ENCODE results near the gene VWA2.

DNA sequence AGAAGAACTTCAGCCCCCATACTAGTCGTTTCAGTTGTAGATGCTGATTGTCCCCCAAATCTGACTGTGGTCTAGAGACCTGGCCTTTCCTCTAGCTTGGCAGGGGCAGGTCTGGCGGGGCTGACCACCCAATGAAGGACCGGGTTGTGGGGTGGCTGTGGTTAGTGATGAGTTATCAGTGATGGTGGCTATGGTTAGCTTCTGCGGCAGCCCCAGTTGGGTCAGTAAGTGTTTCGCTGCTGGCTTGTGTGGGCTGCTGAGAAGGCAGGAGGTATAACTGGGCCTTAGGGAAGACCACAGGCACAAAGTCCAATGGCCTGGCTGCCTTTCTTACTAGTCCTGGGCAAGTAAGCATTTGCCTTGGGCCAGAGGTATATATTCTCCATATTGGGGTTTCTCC, 21.3 kb downstream of the VWA2 start:
- TF ChIP-seq POLR2AphosphoS5 (IDR thresholded peaks at IDR 0.05; ENCODE audit: insufficient read depth, low read depth, low read length) (no peak), POLR2A (IDR thresholded peaks at IDR 0.05; ENCODE audit: low read depth, low read length) (no peak), JUN (IDR thresholded peaks at IDR 0.05; ENCODE audit: borderline replicate concordance, insufficient read depth, insufficient read length, low read depth) (no peak), MYC (IDR thresholded peaks at IDR 0.05; ENCODE audit: low read depth, low read length) (no peak), EZH2 (IDR thresholded peaks at IDR 0.05; ENCODE audit: borderline replicate concordance, low read depth, low read length, severe bottlenecking) (no peak), FOS (IDR thresholded peaks at IDR 0.05; ENCODE audit: borderline replicate concordance, insufficient read depth, low read length) (no peak), GATA2 (IDR thresholded peaks at IDR 0.05; ENCODE audit: insufficient read depth, insufficient read length, low read depth, low read length) (no peak)
- TF ChIP-seq, protein P1, sequence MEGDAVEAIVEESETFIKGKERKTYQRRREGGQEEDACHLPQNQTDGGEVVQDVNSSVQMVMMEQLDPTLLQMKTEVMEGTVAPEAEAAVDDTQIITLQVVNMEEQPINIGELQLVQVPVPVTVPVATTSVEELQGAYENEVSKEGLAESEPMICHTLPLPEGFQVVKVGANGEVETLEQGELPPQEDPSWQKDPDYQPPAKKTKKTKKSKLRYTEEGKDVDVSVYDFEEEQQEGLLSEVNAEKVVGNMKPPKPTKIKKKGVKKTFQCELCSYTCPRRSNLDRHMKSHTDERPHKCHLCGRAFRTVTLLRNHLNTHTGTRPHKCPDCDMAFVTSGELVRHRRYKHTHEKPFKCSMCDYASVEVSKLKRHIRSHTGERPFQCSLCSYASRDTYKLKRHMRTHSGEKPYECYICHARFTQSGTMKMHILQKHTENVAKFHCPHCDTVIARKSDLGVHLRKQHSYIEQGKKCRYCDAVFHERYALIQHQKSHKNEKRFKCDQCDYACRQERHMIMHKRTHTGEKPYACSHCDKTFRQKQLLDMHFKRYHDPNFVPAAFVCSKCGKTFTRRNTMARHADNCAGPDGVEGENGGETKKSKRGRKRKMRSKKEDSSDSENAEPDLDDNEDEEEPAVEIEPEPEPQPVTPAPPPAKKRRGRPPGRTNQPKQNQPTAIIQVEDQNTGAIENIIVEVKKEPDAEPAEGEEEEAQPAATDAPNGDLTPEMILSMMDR (IDR thresholded peaks at IDR 0.05; ENCODE audit: extremely low read depth in 1 of 2, insufficient read depth in 1 of 2, low read depth in 1 of 2, low read length in 2 of 2): no peak
- TF ChIP-seq, protein P2, sequence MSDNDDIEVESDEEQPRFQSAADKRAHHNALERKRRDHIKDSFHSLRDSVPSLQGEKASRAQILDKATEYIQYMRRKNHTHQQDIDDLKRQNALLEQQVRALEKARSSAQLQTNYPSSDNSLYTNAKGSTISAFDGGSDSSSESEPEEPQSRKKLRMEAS (IDR thresholded peaks at IDR 0.05; ENCODE audit: insufficient read depth, insufficient read length): no peak
